H1 (cell line): Measurements from ENCODE around the gene ADAMTS15. TPM values are rescaled to one million over a fixed set of nuclear protein-coding genes. Genes with fewer than 3 reads are reported as not detected.

Experiments
- CTCF ChIA-PET: fragments of 300-600 bp; sonication (Branson Sonifier 250); formaldehyde crosslinking; loops from one replicate; lab custom pipeline; 2021; ENCODE audit not compliant: partially characterized antibody; lab: Charles Lee
- POLR2A ChIA-PET: fragments of 300-600 bp; sonication (Branson Sonifier 250); formaldehyde crosslinking; loops from one replicate; lab custom pipeline; 2021; ENCODE audit warnings: inconsistent platforms; ENCODE audit not compliant: partially characterized antibody; lab: Charles Lee
- DNase-seq, 2 experiments: peaks; one replicate each; pipeline versions ENCODE4 v3.0.0 to v3.0.0-alpha.2; 2010 to 2022; ENCODE audit warnings: low spot score in 2 of 2, low read depth in 1 of 2, mixed read lengths in 1 of 2
- FAIRE-seq: peaks from 2 replicates; lab custom pipeline; 2011; peaks lifted over from hg19 to GRCh38; lab: Jason Lieb, UNC
- H2AFZ ChIP-seq: 2 replicates; pipeline ENCODE4 v1.8.1; 2012; ENCODE audit warnings: low read length, inconsistent platforms
- H2AK5ac ChIP-seq: 2 replicates; pipeline ENCODE4 v1.6.1; 2013; ENCODE audit warnings: low read depth, low read length
- H2BK120ac ChIP-seq: replicated peaks from 2 replicates; pipeline ENCODE3; 2013; ENCODE audit warnings: low read depth, low read length, inconsistent platforms
- H2BK12ac ChIP-seq: 2 replicates; pipeline ENCODE4 v1.6.1; 2013; ENCODE audit warnings: low read depth, low read length
- H2BK15ac ChIP-seq: 2 replicates; pipeline ENCODE4 v1.6.1; 2013; ENCODE audit warnings: low read length
- H2BK20ac ChIP-seq: 2 replicates; pipeline ENCODE4 v1.6.1; 2013; ENCODE audit warnings: low read length
- H2BK5ac ChIP-seq: 2 replicates; pipeline ENCODE4 v1.6.1; 2013; ENCODE audit warnings: low read depth, low read length
- H3K14ac ChIP-seq: 2 replicates; pipeline ENCODE4 v1.6.1; 2013; ENCODE audit warnings: inconsistent platforms; ENCODE audit not compliant: insufficient read length
- H3K18ac ChIP-seq: 2 replicates; pipeline ENCODE4 v1.6.1; 2013; ENCODE audit warnings: low read length; ENCODE audit errors: extremely low read depth
- H3K23ac ChIP-seq: 2 replicates; pipeline ENCODE4 v1.6.1; 2013; ENCODE audit warnings: inconsistent platforms; ENCODE audit not compliant: insufficient read length
- H3K23me2 ChIP-seq: 2 replicates; pipeline ENCODE4 v1.6.1; 2013; ENCODE audit warnings: low read depth, low read length
- H3K27ac ChIP-seq: 2 replicates; pipeline ENCODE4 v1.6.1; 2011; ENCODE audit warnings: low read depth, low read length, inconsistent platforms
- H3K27me3 ChIP-seq, 4 experiments: replicated peaks in 1 of 4; 1 replicate in 1 of 4; 2 replicates in 3 of 4; pipeline versions ENCODE4 v1.6.1 to v1.8.1; 2011 to 2013; ENCODE audit warnings: low read length in 3 of 4, mild to moderate bottlenecking in 3 of 4, inconsistent platforms in 2 of 4, mixed read lengths in 2 of 4, moderate library complexity in 1 of 4; ENCODE audit not compliant: control insufficient read depth in 3 of 4, insufficient read depth in 3 of 4; ENCODE audit errors: extremely low read depth in 1 of 4
- H3K36me3 ChIP-seq, 4 experiments: 2 replicates each; pipeline versions ENCODE4 v1.6.1 to v1.8.1; 2011 to 2013; ENCODE audit warnings: mild to moderate bottlenecking in 4 of 4, low read length in 3 of 4, moderate library complexity in 2 of 4, control low read depth in 1 of 4, inconsistent platforms in 1 of 4; ENCODE audit not compliant: insufficient read depth in 4 of 4, control insufficient read depth in 2 of 4
- H3K4ac ChIP-seq: replicated peaks from 2 replicates; pipeline ENCODE3; 2013; ENCODE audit warnings: low read length, low read depth, mixed read lengths, inconsistent platforms; ENCODE audit not compliant: insufficient read length
- H3K4me1 ChIP-seq, 4 experiments: replicated peaks in 1 of 4; 1 replicate in 1 of 4; 2 replicates in 3 of 4; pipeline versions ENCODE4 v1.6.1 to v1.8.1; 2011 to 2013; ENCODE audit warnings: low read length in 3 of 4, inconsistent platforms in 2 of 4, mixed read lengths in 1 of 4; ENCODE audit not compliant: insufficient read depth in 4 of 4, control insufficient read depth in 3 of 4
- H3K4me2 ChIP-seq, 2 experiments: 2 replicates each; pipeline versions ENCODE4 v1.6.1 to v1.8.1; 2011 to 2013; ENCODE audit warnings: low read depth in 2 of 2, low read length in 2 of 2, control low read depth in 1 of 2, inconsistent platforms in 1 of 2, mild to moderate bottlenecking in 1 of 2; ENCODE audit not compliant: insufficient read depth in 1 of 2
- H3K4me3 ChIP-seq, 4 experiments: fragments of 200-600, 300-600 bp in 1 of 4; sonication (generic), shearing (Covaris generic), sonication (Bioruptor Twin) in 1 of 4; 2 replicates each; pipeline versions ENCODE4 v1.5.1 to v1.8.1; 2011 to 2016; ENCODE audit warnings: low read length in 4 of 4, low read depth in 3 of 4, control low read depth in 2 of 4, inconsistent platforms in 2 of 4, mild to moderate bottlenecking in 2 of 4, mixed read lengths in 1 of 4, moderate library complexity in 1 of 4; ENCODE audit not compliant: insufficient read depth in 2 of 4; ENCODE audit errors: extremely low read depth in 1 of 4
- H3K56ac ChIP-seq: replicated peaks from 2 replicates; pipeline ENCODE3; 2013; ENCODE audit warnings: low read depth, mild to moderate bottlenecking, mixed read lengths, low read length, inconsistent platforms; ENCODE audit not compliant: insufficient read length
- H3K79me1 ChIP-seq: 2 replicates; pipeline ENCODE4 v1.6.1; 2013; ENCODE audit warnings: low read depth, low read length, control low read depth
- H3K79me2 ChIP-seq, 2 experiments: 2 replicates each; pipeline versions ENCODE4 v1.6.1 to v1.8.1; 2012 to 2013; ENCODE audit warnings: low read length in 2 of 2, mild to moderate bottlenecking in 2 of 2, inconsistent platforms in 1 of 2; ENCODE audit not compliant: insufficient read depth in 2 of 2, control insufficient read depth in 1 of 2
- H3K9ac ChIP-seq, 4 experiments: replicated peaks in 1 of 4; 1 replicate in 1 of 4; 2 replicates in 3 of 4; pipeline versions ENCODE4 v1.6.1 to v1.8.1; 2011 to 2013; ENCODE audit warnings: low read depth in 3 of 4, low read length in 3 of 4, control low read depth in 2 of 4, mild to moderate bottlenecking in 2 of 4, moderate library complexity in 2 of 4, inconsistent platforms in 1 of 4; ENCODE audit errors: extremely low read depth in 1 of 4
- H3K9me3 ChIP-seq, 2 experiments: 2 replicates each; pipeline versions ENCODE4 v1.6.1 to v1.8.1; 2012 to 2013; ENCODE audit warnings: mild to moderate bottlenecking in 2 of 2, moderate library complexity in 2 of 2, control low read depth in 1 of 2, inconsistent platforms in 1 of 2, low read depth in 1 of 2, low read length in 1 of 2, mixed read lengths in 1 of 2; ENCODE audit not compliant: insufficient read depth in 2 of 2
- H4K20me1 ChIP-seq, 2 experiments: replicated peaks in 1 of 2; 2 replicates each; pipeline versions ENCODE3 to v1.8.1; 2011 to 2013; ENCODE audit warnings: inconsistent platforms in 2 of 2, low read length in 2 of 2, mild to moderate bottlenecking in 1 of 2; ENCODE audit not compliant: insufficient read depth in 2 of 2, control insufficient read depth in 1 of 2
- H4K5ac ChIP-seq: 2 replicates; pipeline ENCODE4 v1.6.1; 2013; ENCODE audit warnings: low read length, low read depth, mixed read lengths, inconsistent platforms; ENCODE audit not compliant: insufficient read length
- H4K8ac ChIP-seq: 2 replicates; pipeline ENCODE4 v1.8.0; 2013; ENCODE audit warnings: mild to moderate bottlenecking, moderate library complexity, low read length, inconsistent platforms; ENCODE audit not compliant: insufficient read depth; ENCODE audit errors: extremely low read depth
- H4K91ac ChIP-seq: replicated peaks from 2 replicates; pipeline ENCODE3; 2013; ENCODE audit warnings: low read length, mixed read lengths, inconsistent platforms; ENCODE audit not compliant: insufficient read length
- BCL11A ChIP-seq, 2 experiments: IDR thresholded peaks; one replicate each; pipeline ENCODE4 v1.6.1; 2011; ENCODE audit warnings: low read depth in 2 of 2, low read length in 2 of 2, mild to moderate bottlenecking in 2 of 2
- CBX5 ChIP-seq: fragments of 300-800, 300-1000 bp; sonication (generic); IDR thresholded peaks from 2 replicates; pipeline ENCODE4 v1.7.1; 2016; ENCODE audit warnings: antibody characterized with exemption, low read length, low read depth
- CHD2 ChIP-seq: IDR thresholded peaks from 2 replicates; pipeline ENCODE4 v1.6.1; 2012; ENCODE audit warnings: low read length, improper control_type of control experiment
- EZH2 ChIP-seq: fragments of 200-600 bp; sonication (generic); IDR thresholded peaks from 2 replicates; pipeline ENCODE4 v1.7.1; 2012; ENCODE audit warnings: low read depth, mild to moderate bottlenecking, moderate library complexity, low read length, inconsistent platforms; ENCODE audit not compliant: severe bottlenecking
- GABPA ChIP-seq: IDR thresholded peaks from 2 replicates; pipeline ENCODE4 v1.6.1; 2011; ENCODE audit warnings: mild to moderate bottlenecking, low read length, moderate library complexity, borderline replicate concordance; ENCODE audit not compliant: insufficient read depth
- HDAC6 ChIP-seq: IDR thresholded peaks from one replicate; pipeline ENCODE4 v1.7.1; 2012; ENCODE audit warnings: low read depth, mild to moderate bottlenecking, inconsistent platforms, low read length, moderate library complexity
- NANOG ChIP-seq: IDR thresholded peaks from 2 replicates; pipeline ENCODE4 v1.6.1; 2011; ENCODE audit warnings: low read length, low read depth, mild to moderate bottlenecking, inconsistent platforms; ENCODE audit not compliant: insufficient read depth, poor library complexity, severe bottlenecking
- NRF1 ChIP-seq: IDR thresholded peaks from 2 replicates; pipeline ENCODE4 v1.6.1; 2011; ENCODE audit warnings: mild to moderate bottlenecking, low read depth, low read length, improper control_type of control experiment
- POU5F1 ChIP-seq: IDR thresholded peaks from 2 replicates; pipeline ENCODE4 v1.6.1; 2011; ENCODE audit warnings: low read depth, mild to moderate bottlenecking, low read length, moderate library complexity
- RAD21 ChIP-seq, 2 experiments: IDR thresholded peaks in 1 of 2; conservative IDR thresholded peaks in 1 of 2; 2 replicates each; pipeline ENCODE4 v1.6.1; 2011; ENCODE audit warnings: low read depth in 2 of 2, low read length in 2 of 2, improper control_type of control experiment in 1 of 2, inconsistent platforms in 1 of 2, mild to moderate bottlenecking in 1 of 2, moderate library complexity in 1 of 2
- SP2 ChIP-seq: IDR thresholded peaks from 2 replicates; pipeline ENCODE4 v1.6.1; 2012; ENCODE audit warnings: mild to moderate bottlenecking, low read length, inconsistent platforms
- YY1 ChIP-seq: IDR thresholded peaks from 2 replicates; pipeline ENCODE4 v1.6.1; 2011; ENCODE audit warnings: low read depth, mild to moderate bottlenecking, low read length
- WGBS, 2 experiments: shearing (Covaris generic) in 1 of 2; methylation state at CpG; one replicate each; pipeline versions ENCODE4 v1.1.6 to v1.1.7; 2013 to 2015; ENCODE audit warnings: low lambda C conversion rate in 2 of 2, mixed read lengths in 2 of 2, inconsistent platforms in 1 of 2, low coverage in 1 of 2, missing lambda C conversion rate in 1 of 2; ENCODE audit not compliant: insufficient replicate concordance in 2 of 2, insufficient coverage in 1 of 2, insufficient read length in 1 of 2; ENCODE audit errors: extremely low coverage in 1 of 2, missing lambda C conversion rate in 1 of 2; 5-methylcytosine and 5-hydroxymethylcytosine counted together
- polyA plus RNA-seq, 7 experiments: library from polyadenylated mRNA; depleted of rRNA in 3 of 7; stranded (reverse) in 5 of 7; unstranded in 2 of 7; fragments of >200 nt in 5 of 7; fragments of 200-250 nt in 2 of 7; gene quantifications; 1 replicate in 5 of 7; 2 replicates in 1 of 7; 4 replicates in 1 of 7; pipeline versions ENCODE4 v1.2.1 to v1.2.3, GENCODE V29; 2011 to 2013; ENCODE audit warnings: missing spikeins in 2 of 7, mixed read lengths in 2 of 7
- total RNA-seq: library from RNA; stranded (reverse); fragmentation: NEBNext Ultra II Directional; extraction: Animal tissue kit (Norgen Biotek cat#: 25700); gene quantifications from 2 replicates; pipeline ENCODE4 v1.2.1, GENCODE V29; 2021
- TF ChIP-seq, protein P1 (sequence below): IDR thresholded peaks from 2 replicates; pipeline ENCODE4 v1.6.1; 2012; ENCODE audit warnings: low read length, inconsistent platforms

Gene ADAMTS15
- total and polyA plus RNA-seq, 2 of the 8 experiments (the other 6 are each of a cell fraction or from before 2014, with no cell fraction given), result 1.7 to 4.7 TPM

DNA sequence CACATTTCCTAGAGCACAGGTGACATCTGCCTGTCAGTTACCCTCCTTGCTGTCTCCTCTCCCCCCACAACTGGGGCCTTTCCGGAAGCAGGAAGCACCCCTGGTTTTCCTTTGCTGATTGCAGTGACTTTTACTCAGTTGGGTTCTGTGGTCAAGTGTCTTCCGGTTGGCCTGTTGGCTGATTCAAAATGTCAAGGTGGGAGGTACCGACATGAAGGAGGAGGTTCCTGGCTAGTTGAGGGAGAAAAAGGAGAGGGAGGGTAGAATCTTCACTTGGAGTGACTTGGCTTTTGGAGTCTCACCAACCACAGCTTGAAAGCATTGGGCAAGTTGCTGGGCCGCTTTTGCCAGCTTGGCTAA, 9.3 kb upstream of the ADAMTS15 start:
- Histone ChIP-seq H3K27me3 (no peaks in the 10 kb centered on the region), H2BK5ac (no peak overlapping the region), H2BK12ac (no peak overlapping the region), H3K56ac (no peak overlapping the region), H3K18ac (no peak overlapping the region), H3K9ac (no peak overlapping the region), H3K4ac (no peak overlapping the region), H3K27ac (no peak overlapping the region), H4K5ac (no peak overlapping the region), H4K20me1 (no peaks in the 10 kb centered on the region), H3K79me1 (no peaks in the 10 kb centered on the region), H4K91ac (no peak overlapping the region), H2BK15ac (no peak overlapping the region), H3K4me2 (no peak overlapping the region), H2AFZ (no peak overlapping the region), H3K14ac (no peak overlapping the region), H3K9me3 (no peaks in the 10 kb centered on the region), H3K36me3 (no peaks in the 10 kb centered on the region), H3K4me3 (no peak overlapping the region), H3K79me2 (no peaks in the 10 kb centered on the region), H3K4me1 (no peaks in the 10 kb centered on the region), H3K23me2 (peaks cover 3% of the 10 kb centered on the region), H2BK20ac (no peak overlapping the region), H3K23ac (no peak overlapping the region), H2AK5ac (no peak overlapping the region), H4K8ac (no peak overlapping the region), H2BK120ac (no peak overlapping the region)
- ChIA-PET POLR2A (no interaction called here), CTCF (interaction anchor here (1.4 to 21.7 kb wide), 4 partner anchors 13 to 426 kb away, joined by 3 to 521 read pairs (median 42); no protein-coding TSS in a partner anchor)
- DNase-seq, result no peak
- FAIRE-seq, result no peak
- WGBS, 2 experiments, result 92% methylated on average over 4 of the region's 4 CpGs; no CpG with 5 or more reads in 1 of the 2 experiments
- TF ChIP-seq NRF1 (no peak), CBX5 (no peak), YY1 (no peak), GABPA (no peak), EZH2 (no peak), NANOG (no peak), CHD2 (no peak), HDAC6 (no peak), POU5F1 (no peak), SP2 (no peak), BCL11A (IDR thresholded peaks at IDR 0.05; ENCODE audit: low read depth in 2 of 2, low read length in 2 of 2) (no peak), RAD21 (IDR thresholded peaks at IDR 0.05 in 1 of 2, conservative IDR thresholded peaks at IDR 0.05 in 1 of 2; ENCODE audit: low read depth in 2 of 2, low read length in 2 of 2) (no peak)
- TF ChIP-seq, protein P1, sequence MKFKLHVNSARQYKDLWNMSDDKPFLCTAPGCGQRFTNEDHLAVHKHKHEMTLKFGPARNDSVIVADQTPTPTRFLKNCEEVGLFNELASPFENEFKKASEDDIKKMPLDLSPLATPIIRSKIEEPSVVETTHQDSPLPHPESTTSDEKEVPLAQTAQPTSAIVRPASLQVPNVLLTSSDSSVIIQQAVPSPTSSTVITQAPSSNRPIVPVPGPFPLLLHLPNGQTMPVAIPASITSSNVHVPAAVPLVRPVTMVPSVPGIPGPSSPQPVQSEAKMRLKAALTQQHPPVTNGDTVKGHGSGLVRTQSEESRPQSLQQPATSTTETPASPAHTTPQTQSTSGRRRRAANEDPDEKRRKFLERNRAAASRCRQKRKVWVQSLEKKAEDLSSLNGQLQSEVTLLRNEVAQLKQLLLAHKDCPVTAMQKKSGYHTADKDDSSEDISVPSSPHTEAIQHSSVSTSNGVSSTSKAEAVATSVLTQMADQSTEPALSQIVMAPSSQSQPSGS, result no peak
